HL-60 (cell line): Measurements from ENCODE around the gene PFKFB1.

Experiments
- CTCF ChIP-seq: IDR thresholded peaks from one replicate; pipeline ENCODE4 v1.5.1; 2011; ENCODE audit warnings: low read length, control low read depth, inconsistent platforms; ENCODE audit not compliant: insufficient read depth
- GABPA ChIP-seq: IDR thresholded peaks from 2 replicates; pipeline ENCODE4 v1.6.1; 2012; ENCODE audit warnings: low read depth
- POLR2AphosphoS5 ChIP-seq: IDR thresholded peaks from 2 replicates; pipeline ENCODE4 v1.6.1; 2012; ENCODE audit warnings: low read depth
- REST ChIP-seq: IDR thresholded peaks from 2 replicates; pipeline ENCODE4 v1.6.1; 2012; ENCODE audit warnings: low read depth; ENCODE audit not compliant: insufficient replicate concordance
- SPI1 ChIP-seq: IDR thresholded peaks from 2 replicates; pipeline ENCODE4 v1.6.1; 2012; ENCODE audit warnings: low read depth, mild to moderate bottlenecking, borderline replicate concordance

GRCh38 chrX:54937416-54937815 is 56.6 kb downstream of the PFKFB1 start:
- TF ChIP-seq CTCF (no peak), POLR2AphosphoS5 (no peak), REST (no peak), SPI1 (no peak), GABPA (no peak)
